Lower lobe of right lung (tissue), 2 donors: Measurements from ENCODE around the gene USP24. TPM values are rescaled to one million over a fixed set of nuclear protein-coding genes. Genes with fewer than 3 reads are reported as not detected.

Source experiments
- ATAC-seq, 2 donors: fragments of 200-7000 bp; cut with Tn5 transposase; one replicate each; pipeline ENCODE4 v1.9.1; 2020 to 2022; ENCODE audit warnings: mild to moderate bottlenecking in 2 of 2, moderate library complexity in 2 of 2
- DNase-seq: peaks from one replicate; pipeline ENCODE4 v3.0.0-alpha.2; 2020
- H3K27ac ChIP-seq: fragments of 200-600 bp; one replicate; pipeline ENCODE4 v1.8.0; 2022
- H3K27me3 ChIP-seq: fragments of 200-600 bp; one replicate; pipeline ENCODE4 v1.8.0; 2022; ENCODE audit warnings: low read depth
- H3K36me3 ChIP-seq: fragments of 200-600 bp; one replicate; pipeline ENCODE4 v1.8.0; 2022; ENCODE audit warnings: mild to moderate bottlenecking
- H3K4me1 ChIP-seq: fragments of 200-600 bp; one replicate; pipeline ENCODE4 v1.8.0; 2022
- H3K4me3 ChIP-seq: fragments of 200-600 bp; one replicate; pipeline ENCODE4 v1.8.0; 2022; ENCODE audit warnings: mild to moderate bottlenecking
- H3K9me3 ChIP-seq: fragments of 200-600 bp; one replicate; pipeline ENCODE4 v1.8.0; 2022
- CTCF ChIP-seq: fragments of 200-600 bp; IDR thresholded peaks from one replicate; pipeline ENCODE4 v1.8.0; 2022; ENCODE audit warnings: antibody characterized with exemption, mild to moderate bottlenecking
- intact Hi-C: fragments of 100-400 bp; cut with DNase I; formaldehyde crosslinking; loops from one replicate; pipeline ENCODE4 v1.11.0; 2022
- total RNA-seq: library from RNA; stranded (reverse); fragmentation: NEBNext Ultra II Directional; extraction: Animal tissue kit (Norgen Biotek cat#: 25700); gene quantifications from one replicate; pipeline ENCODE4 v1.2.1, GENCODE V29; 2021
- donor health status: DM: no; HTN: yes; CAD: no; lungs with severe emphysema.

The USP24 gene
- total RNA-seq, 1 donor from 2014 or later: 37.6 TPM

- DNase-seq: no peak
- Histone ChIP-seq H3K27me3 (peaks cover 33% of the 10 kb centered on the region), H3K9me3 (no peaks in the 10 kb centered on the region), H3K4me3 (peak overlapping the region; percentile 52), H3K27ac (no peak overlapping the region), H3K4me1 (peaks cover 7% of the 10 kb centered on the region), H3K36me3 (no peaks in the 10 kb centered on the region)
- TF ChIP-seq CTCF: no peak
- intact Hi-C loops: no loop called here
- peak in 1 of 2 donors; percentile 42 for ATAC-seq
These were observed 174.2 kb downstream of the USP24 start for GRCh38 chr1:55040933-55041494.

GRCh38 chr1:55040083-55040932, 174.9 kb downstream of the USP24 start:
- H3K4me3 ChIP-seq: peak overlapping the region; percentile 52
- H3K27ac ChIP-seq: peak overlapping the region; percentile 65
- H3K9me3 ChIP-seq: no peaks in the 10 kb centered on the region
- DNase-seq: no peak
- intact Hi-C loops: no loop called here
- no peaks in the 10 kb centered on the region for H3K36me3 ChIP-seq
- no peak for TF ChIP-seq CTCF
- peaks cover 7% of the 10 kb centered on the region for H3K4me1 ChIP-seq
- ATAC-seq: peak; percentile 55 to 58
- peaks cover 40% of the 10 kb centered on the region for H3K27me3 ChIP-seq

GRCh38 chr1:55039342-55040082, 175.7 kb downstream of the USP24 start, which contains the start of gene PCSK9:
PCSK9 (plus strand) TSS chr1:55039548; CDS start chr1:55039838, 290 bp downstream.
- H3K4me1 ChIP-seq: peaks cover 7% of the 10 kb centered on the region
- H3K27me3 ChIP-seq: peaks cover 42% of the 10 kb centered on the region
- peak; percentile 71 for DNase-seq
- no peaks in the 10 kb centered on the region for H3K9me3 ChIP-seq
- TF ChIP-seq CTCF: no peak
- H3K27ac ChIP-seq: peak within 1 kb of the TSS; percentile 65
- ATAC-seq: peak; percentile 76 to 84
- intact Hi-C loops: no loop called here
- no peaks in the 10 kb centered on the region for H3K36me3 ChIP-seq
- H3K4me3 ChIP-seq: peak within 1 kb of the TSS; percentile 52

GRCh38 chr1:55038974-55039341, 176.2 kb downstream of the USP24 start:
- Histone ChIP-seq H3K27ac (peak overlapping the region; percentile 65), H3K36me3 (no peaks in the 10 kb centered on the region), H3K4me1 (peaks cover 7% of the 10 kb centered on the region), H3K9me3 (no peaks in the 10 kb centered on the region), H3K4me3 (peak overlapping the region; percentile 52), H3K27me3 (peaks cover 42% of the 10 kb centered on the region)
- no peak for DNase-seq
- TF ChIP-seq CTCF: no peak
- intact Hi-C loops: no loop called here
- ATAC-seq: no peak

GRCh38 chr1:55038552-55038838, 176.7 kb downstream of the USP24 start:
- no peaks in the 10 kb centered on the region for H3K36me3 ChIP-seq
- H3K27me3 ChIP-seq: peaks cover 42% of the 10 kb centered on the region
- no peak for ATAC-seq

More at GRCh38 chr1:55038552-55038838, 176.7 kb downstream of the USP24 start:
- Histone ChIP-seq H3K4me1 (peaks cover 7% of the 10 kb centered on the region), H3K9me3 (no peaks in the 10 kb centered on the region), H3K27ac (no peak overlapping the region), H3K4me3 (no peak overlapping the region)
- no peak for TF ChIP-seq CTCF
- intact Hi-C loops: no loop called here
- no peak for DNase-seq
